Stimulated activated CD4-positive, alpha-beta T cell treated with anti-CD3 and anti-CD28 coated beads, Interleukin-4, amount 100 ng/mL, for 48 hours (primary cell): ENCODE measurements around the gene PARD3.

Source experiments
- DNase-seq, 2 donors: peaks; one replicate each; pipeline ENCODE4 v3.0.0-alpha.2; 2020; ENCODE audit warnings: low read depth in 2 of 2

PARD3 gene

DNA sequence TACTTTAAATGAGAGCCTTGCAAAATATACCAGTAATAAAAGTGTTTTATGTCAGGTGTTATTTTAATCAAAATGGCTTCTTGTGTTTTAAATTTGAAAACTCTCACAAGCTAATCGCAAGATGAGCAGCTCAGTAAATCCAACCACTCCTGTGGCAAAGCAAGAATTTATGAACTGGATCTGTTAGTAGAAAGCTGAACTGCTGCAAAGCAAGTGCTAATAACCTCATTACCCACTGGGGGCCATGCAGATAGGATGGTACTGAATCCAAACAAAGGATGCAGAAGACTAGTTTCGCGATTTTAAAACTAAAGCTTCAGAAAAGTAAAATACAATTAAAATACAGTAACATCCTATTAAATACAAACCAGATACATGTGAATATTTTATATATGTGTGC is 468.0 kb downstream of the PARD3 start:
- DNase-seq, result no peak

DNA sequence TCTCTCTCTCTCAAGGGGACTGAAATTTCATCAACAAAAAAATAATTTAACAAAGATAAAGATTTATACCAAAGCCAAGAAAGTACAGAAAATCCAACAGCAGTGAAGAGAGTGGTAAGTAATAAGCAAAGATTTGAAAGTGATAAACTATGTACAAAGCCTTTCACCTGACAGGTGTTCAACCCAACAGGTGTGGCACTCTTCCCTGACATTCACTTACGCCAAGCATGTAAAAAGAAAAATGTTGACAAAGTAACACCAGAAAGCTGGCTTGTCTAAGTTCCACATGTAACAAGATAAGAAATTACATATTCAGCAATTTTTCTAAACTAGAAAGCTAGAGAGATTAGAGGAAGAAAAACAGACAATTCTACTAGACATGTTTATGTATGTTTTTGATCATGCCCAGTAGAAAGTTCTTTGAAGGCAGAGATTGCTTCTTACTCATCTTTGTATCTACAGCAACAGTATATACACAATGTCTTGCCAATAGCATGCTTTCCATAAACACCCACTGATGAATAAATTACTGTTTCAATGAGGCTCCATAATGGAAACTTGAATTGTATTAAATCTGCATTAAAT is 468.5 kb downstream of the PARD3 start:
- no peak for DNase-seq

DNA sequence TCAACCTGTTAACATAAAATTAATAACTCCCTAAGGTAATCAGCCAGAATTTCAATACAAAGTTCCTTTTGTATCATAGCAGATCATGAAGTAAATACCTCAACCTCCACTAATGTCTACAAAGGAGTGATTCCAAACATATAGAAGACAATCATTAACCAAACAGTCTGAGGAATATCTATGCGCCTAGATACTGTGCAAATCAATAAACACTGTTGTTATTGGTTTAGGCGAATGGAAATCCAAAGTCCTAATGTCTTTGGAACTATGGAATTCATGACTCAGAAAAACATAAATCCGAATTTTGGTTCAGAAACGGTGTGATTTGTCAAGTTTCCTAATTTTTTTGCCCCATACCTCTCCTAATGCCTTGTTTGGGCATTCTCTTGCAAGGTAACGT is 469.7 kb downstream of the PARD3 start:
- DNase-seq, result no peak

DNA sequence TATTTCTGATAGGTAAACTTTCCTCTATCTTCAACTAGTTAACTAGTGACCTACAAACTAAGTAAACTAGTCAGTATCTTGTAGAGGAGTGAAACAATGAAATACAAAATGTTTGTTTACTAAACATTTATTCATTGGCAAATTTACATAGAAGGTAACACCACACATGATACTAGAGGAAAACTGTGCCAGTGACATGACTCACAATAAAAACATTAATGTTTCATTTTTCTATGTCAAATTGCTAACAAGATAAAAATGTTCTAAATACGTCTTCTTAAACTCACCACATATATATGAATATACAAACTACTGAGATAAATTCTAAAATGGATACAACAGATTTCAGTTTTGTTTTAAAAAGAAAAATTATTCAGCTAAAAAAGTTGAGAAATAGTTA is 471.3 kb downstream of the PARD3 start:
- no peak for DNase-seq

DNA sequence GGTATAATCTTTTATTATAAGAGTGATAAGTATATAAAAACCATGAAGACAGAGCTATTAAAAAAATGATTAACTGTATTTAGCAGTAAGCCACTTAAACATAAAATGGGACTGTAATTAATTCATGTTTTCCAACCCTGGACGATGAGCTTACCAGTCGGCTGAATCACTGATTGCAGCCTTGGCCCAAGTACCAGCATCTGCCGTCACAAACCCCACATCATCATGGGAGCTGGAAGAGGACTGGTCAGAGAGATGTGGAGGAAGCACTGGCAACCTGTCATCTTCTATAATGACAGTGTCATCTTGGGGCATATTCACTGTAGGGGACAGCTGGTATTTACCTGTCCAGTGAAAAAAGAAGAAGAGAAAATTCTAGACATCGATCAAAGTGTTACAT is 473.6 kb downstream of the PARD3 start:
- no peak for DNase-seq

DNA sequence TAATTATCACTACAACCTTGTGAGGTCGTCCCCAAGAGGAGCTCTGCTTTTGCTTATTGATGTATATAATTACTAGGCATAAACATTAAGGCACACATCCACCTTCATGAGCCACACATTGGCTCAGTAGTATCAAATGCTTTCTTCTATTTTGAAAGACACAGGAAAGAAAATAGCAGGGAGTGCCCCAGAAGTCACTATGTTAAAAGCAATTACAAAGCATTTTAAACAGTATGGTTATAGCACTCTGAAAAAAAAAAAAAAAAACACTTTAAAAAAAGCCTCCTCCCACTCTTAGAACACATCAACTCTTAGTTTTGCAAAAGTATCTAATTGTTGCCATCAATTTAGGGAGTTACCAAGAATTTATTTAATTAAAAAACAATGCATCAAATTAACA is 474.2 kb downstream of the PARD3 start:
- no peak for DNase-seq

DNA sequence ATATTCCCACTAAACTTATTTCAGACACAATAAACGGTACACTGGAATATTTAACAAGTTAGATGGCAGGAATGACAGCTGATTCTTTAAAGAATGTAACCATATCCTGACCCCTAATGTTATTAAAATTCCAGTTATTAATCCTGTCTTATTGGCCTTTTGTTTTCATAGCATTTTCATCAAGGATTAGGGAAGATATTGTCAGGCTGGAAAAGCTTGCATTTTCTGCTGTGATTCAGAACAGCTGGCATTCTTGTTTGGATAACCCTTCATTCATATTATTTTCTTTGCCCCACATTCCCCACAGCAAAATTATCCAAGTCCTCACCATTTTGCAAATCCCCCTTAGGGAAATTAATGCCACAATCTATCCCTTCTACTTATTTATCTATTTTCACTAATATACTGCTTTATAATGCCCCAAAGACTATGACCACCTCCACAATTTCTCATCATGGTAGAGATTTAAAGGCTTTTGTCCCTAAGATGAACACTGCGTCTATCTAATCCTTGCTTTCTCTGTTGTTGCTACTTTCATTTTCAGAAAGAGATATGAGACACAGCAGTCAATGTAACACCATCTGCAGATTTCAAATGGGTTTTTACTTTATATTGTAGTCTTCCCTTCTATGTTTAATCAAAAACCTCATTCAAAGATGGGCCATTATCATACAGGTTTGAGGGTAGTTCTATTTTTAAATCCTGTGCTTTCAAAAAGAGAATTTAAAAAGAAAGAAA is 475.1 kb downstream of the PARD3 start:
- DNase-seq, result no peak

DNA sequence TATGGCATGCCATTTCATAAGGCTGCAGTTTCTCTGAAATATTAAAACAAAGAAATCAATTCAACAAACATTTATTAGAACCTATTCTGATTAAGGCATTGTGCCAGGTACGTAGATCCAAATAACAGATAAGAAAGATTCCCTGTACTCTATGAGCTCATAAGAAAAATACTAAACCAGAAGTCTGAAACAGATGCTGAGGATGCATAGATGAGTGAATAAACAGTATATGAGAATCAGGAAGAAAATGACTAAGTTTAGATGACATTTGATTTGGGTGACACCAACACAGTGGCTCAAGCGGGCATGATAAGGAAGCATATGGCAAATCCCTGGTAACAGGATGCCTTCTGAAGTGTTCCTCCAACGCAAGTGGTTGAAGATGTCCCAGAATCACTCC is 477.2 kb downstream of the PARD3 start:
- no peak for DNase-seq

DNA sequence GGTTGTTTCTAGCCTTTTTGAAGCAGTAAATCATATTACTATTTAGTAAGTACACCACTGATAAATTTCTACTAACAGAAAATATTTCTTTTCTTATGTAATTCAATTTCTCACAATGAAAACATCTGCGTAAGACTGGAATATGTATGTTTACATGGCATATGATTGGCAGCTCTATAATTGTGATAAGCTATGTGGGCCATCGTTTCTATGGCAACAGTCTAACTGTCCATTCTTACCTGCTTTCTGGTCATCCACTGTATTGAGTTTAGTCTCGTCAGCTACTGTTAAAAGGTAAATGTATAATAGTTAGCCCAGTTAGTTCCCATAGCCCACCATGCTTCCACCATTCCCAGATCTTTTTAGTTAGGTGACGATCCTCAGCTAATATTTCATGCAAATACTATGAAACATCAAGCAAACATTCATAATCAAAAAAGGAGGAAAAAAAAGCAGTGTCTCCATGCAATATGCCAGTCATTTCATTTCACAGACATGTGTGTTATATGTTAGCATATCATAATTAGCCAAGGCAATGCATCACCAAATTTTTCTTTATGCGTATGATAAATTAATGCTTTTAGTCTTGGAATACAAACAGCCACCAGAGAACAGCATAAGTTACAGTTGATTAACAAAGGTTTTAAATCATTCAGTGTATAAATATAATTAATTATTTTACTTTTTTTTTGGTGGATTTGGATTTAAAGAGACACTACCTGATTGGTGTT is 479.0 kb downstream of the PARD3 start:
- DNase-seq, result no peak

DNA sequence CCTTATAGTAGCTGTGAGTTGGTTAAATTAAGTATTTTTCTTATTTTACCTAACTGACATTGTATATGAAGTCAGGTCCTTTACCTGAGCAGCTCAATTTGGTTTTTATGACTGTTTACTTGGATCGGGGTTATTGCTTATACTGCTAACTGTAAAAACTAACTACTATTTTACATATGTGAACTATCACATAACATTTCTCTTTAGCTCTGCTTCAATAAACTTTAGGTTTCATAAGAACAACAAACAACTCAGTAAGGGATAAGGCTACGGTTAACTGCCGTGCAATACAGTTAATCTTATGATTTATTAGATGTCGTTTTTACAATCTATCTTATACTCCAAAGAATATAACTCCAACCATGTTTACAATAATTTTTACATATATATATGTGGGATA is 480.2 kb downstream of the PARD3 start:
- no peak for DNase-seq

DNA sequence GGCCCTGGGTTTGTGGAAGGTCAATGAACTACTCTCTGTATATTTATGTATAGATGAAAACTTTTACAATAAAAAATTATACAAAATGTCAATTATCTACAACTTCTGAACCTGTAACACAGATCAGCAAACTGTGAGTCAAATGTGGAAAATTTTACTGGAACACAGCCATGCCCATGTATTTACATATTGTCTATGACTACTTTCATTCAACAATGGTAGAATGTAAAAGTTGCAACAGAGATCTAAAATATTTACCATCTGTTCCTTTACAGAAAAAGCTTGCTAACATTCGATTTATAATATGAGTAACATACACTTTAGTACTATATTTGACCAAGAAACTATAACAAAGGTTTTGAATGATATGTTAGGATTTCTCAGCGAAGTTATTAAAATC is 481.6 kb downstream of the PARD3 start:
- no peak for DNase-seq

DNA sequence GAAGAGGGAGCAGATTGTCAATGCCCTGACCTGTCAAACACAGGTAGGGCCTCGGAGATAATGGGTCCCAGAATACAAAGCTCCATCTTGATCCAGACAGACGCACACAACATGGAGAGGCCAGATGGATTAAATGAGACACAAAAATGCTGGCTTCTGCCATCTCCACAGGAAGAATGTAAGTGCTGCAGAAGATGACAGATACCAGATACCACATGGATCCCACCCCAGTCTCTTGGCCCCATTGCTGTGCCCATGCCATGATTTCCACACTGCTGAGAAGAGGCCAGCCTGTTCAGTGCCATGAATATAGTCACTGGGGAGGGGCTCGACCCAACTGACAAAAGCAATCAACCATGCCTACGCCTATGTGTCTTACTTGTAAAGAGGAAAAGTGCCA is 487.9 kb downstream of the PARD3 start:
- no peak for DNase-seq

DNA sequence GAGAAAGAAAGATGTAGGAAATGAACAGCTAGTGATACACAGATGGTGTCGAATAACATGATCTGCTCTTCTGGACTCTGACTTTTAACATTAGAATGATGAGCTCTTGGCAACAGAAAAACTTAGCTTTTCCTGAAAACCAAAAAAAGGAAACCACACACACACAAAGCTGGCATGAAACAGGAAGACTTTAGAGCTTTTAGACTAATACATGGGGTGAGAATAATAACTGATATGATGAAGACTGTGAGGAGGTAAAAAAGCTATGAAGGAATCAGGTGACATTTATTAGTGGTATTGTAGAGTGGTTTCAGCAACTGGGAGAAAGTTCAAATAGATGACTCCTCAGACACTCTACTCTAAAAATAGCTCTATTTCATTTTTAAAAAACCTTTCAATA is 491.9 kb downstream of the PARD3 start:
- no peak for DNase-seq

DNA sequence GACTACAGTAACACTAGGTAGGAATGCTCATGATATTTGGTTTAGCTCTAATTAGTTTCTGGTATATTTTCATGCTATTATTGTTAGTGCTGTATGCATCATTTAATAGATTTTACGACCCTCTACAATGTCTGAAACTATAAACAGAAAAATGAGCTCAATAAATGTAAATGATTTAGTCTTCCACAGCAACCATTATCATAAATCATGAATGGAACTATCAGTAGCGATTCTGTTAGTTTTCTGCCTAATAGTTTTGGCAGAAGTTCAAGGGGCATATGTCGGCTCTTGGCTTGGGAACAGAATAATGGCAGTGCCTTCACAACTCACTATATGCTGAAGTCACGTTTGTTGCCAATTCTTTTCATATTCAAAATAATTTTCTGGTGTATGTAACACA is 494.8 kb downstream of the PARD3 start:
- DNase-seq, result no peak

DNA sequence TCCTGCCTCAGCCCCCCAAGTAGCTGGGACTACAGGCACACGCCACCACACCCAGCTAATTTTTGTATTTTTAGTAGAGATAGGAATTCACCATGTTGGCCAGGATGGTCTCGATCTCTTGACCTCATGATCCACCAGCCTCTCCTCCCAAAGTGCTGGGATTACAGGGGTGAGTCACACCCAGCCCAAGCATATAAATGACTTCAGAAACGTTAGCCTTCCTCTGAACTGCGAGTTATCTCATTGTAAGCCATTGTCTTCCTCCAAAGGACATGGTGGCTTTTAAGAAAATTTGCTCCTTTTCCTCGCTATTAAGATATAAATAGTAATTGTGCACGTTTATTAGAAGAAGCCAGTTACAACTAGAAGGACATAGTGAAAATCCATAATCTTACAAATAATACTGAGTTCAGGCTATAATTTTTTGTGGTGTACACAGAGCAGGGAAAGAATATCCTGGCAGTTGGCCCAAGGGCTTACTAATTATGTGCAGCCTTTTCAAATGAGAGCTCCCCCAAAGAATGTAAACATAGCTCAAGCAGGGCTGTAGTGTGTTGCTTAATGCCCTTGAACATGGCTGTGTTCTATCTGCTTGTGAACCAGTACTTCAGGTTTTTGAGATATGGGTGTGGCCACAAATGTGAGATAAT is 495.8 kb downstream of the PARD3 start:
- no peak for DNase-seq

DNA sequence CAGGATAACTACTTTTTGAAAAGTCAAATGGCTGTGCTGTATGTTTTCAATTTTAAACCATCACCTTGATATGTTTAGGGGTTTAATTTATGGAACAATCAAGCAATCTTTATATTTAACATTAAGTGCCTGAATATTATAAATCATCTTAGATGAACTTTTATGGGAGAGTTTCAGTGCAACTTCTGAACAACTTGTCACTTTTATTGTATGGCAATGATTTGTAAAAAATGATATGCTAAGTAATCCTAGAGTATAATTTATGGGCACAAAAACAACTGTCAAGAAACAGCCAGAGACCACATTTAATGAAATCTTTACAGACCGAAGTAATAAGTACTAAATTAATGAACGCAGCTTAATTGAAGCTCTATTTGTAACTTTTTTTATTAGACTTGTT is 498.9 kb downstream of the PARD3 start:
- DNase-seq, result no peak

DNA sequence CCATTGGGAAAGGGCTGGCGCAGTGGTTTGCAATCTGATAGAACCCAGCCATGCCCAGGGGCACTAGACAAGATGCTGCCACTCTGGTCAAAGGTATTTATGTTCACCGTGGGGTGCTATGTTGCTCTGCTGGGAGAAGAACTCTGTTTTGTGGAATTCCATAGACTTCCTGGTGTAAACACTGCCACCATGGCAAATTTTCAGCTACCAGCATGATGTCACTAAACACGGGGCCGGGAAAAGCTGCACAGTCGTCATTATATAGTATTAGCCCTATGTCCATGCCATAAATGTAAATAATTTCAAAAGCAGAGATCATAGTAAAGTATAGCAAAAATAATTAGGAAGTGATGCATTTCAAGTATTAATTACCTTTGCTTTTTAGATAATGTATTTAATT is 500.6 kb downstream of the PARD3 start:
- no peak for DNase-seq

DNA sequence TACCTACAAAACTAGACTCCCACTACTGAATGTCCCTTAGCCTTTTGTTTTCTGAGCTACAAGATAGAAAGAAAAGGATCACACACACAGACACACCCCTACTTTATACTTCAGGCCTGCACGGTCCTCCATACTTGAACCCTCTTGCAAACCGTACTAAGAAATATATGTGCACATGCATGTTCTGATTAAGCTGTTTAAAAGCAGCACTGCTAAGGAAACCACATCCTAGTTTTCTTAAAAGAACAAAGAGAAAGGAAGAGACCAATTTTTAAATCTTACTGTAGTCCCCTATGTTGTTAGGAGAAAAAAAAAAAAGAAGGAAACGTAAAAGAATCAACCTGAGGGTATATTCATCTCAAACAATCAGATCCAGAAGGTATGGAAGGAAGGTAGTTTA is 501.2 kb downstream of the PARD3 start:
- DNase-seq, result no peak

DNA sequence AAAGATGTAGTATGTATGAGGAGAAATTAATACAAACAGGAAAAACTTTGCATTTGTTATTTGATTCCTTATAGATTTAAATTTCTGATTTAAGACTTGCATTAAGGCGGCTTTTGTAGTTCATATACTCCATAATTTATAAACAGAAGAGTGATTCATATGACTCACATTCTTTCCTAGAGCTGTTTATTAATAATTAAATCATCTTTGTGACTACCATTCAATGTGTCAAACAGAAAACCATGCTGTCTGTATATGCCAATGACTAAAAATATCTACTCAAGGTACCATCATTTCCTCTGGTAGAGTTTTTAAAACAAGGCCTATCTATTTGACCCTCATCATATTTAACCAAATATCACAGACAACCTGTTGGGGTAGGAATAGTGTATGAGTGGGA is 501.7 kb downstream of the PARD3 start:
- DNase-seq, result no peak

DNA sequence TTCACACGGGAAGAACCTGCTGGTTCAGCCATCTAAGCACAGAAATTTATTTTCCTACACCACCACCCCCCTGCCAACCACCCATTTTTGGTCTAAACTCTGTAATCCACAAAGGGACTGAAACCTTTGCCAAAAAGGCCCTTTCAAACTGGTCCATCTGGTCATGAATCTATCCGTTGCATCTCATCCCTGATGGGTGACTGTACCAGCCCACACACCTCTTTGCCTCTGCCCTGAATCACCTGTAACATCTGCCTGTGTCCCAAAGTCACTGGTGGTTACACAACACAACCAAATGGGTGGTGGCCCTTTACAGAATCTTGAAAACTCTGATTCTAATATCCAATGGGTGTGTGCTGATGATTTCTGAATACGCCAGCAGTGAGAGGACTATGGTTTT is 503.4 kb downstream of the PARD3 start:
- DNase-seq, result no peak

DNA sequence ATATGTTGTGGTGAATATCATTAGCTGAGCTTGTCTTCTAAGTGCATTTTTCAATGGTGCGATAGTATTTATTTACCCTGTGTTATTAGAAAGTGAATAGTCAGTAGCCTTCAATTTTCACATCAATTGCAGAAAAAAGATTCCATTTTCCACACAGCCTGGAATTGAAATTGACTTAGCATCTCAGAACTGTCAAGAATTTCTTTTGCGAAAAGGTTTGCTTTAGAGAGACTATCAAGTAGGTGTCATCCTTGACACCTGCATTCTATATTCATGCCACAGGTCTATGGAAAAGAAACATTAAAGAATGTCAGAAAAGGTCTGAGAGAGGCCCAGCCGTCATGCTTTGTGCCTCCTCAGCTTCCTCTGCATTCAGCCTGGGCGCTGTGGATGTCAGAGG is 504.9 kb downstream of the PARD3 start:
- DNase-seq, result no peak

DNA sequence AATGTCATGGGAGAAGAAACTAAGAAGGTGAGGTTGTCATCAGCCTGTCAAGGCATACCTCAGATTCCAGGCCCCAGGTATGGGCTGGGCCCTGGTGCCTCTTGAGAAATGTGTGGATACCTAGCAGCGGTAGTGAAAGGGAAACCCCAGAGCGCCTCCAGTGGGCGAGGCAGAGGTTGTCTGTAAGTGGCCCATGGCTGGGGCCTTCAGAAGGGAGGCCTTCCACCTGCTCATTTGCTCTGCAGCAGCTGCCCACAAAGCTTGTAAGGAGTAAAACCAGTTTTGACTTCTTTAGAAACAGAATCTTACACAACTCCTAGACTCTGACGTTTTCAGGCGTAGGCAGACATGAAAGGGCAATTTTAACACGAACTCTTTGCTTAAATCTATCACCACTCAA is 509.9 kb downstream of the PARD3 start:
- no peak for DNase-seq

DNA sequence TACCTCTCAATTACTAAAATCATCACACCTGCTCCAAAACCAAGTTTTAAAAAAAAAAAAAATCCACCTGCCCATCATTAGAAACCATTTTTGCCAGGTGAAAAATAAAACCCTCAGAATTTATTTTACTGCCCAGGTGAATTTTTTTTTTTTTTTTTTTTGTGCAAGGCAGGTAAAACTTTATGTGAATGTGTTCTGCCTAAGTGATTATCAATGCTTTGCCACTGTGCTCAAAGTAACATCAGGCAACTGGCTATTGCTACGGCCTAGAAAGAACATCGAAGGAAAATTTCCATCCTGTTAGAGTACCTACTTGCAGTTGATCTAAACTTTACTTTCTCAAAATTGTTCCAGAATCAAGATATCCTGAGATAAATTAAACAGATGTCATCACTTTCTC is 512.1 kb downstream of the PARD3 start:
- DNase-seq, result no peak
